Hair follicle dermal papilla cell (primary cell): ENCODE results near the gene HOXC10. TPM values are rescaled to one million over a fixed set of nuclear protein-coding genes. Genes with fewer than 3 reads are reported as not detected.
A peak's percentile ranks its signal among the peaks of the same experiment; 100 is the strongest.

Experiments
- small RNA-seq: library from RNA; depleted of rRNA; stranded (forward); fragments of <200 nt; gene quantifications from one replicate; pipeline ENCODE3, GENCODE V24; 2012
- total RNA-seq: library from RNA; depleted of rRNA; stranded (reverse); fragments of >200 nt; gene quantifications from 2 replicates; pipeline ENCODE4 v1.2.3, GENCODE V29; 2012

HOXC10 gene
- 0.16 TPM in 1 of 2 replicates, not detected in the other for total RNA-seq

GRCh38 chr12:53984901-53985691, at the start of gene HOXC10:
Gene HOXC10 (plus strand): TSS chr12:53985146. CDS start chr12:53985260, 114 bp downstream.

GRCh38 chr12:53938326-53939140, 46.4 kb upstream of the HOXC10 start, which contains the start of gene HOXC13:
Gene HOXC13 (plus strand): TSS chr12:53938831. CDS start chr12:53938907, 76 bp downstream.

GRCh38 chr12:53954694-53955035, 30.3 kb upstream of the HOXC10 start, which contains the start of gene HOXC12:
Gene HOXC12 (plus strand): TSS chr12:53954903. CDS start chr12:53954930, 27 bp downstream.

DNA sequence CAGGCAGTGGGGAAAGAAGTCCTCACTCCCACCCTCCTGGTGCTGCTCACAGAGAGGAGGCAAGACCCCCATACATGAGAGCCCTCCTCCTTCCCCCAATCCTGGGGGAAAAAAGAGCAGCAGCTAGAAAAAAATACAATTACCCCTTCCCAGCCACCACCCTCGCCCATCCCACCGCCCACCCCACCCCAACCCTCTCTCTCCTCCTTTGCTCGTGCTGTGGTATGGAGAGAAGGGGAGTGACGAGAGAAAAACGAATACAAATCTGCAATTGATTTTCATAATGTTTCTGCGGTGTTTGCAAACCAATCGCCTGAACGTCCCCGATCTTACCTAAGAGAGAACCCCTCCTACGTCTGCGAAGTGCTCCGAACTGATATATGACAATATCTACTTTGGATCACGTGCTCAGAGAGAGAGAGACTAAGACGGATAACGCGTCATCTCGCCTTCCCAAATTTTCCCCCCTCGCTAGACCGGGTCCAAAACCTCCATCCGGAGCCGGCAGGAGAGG, 12.2 kb upstream of the HOXC10 start, which contains the start of gene HOXC11:
TSS of gene HOXC11 (plus strand) at position 405 of the 514 bp plus-strand sequence. CDS start 116 bp downstream, outside the sequence.

GRCh38 chr12:53974084-53975063, 10.6 kb upstream of the HOXC10 start, which contains the start of gene HOTAIR:
Gene HOTAIR (minus strand): TSS chr12:53974954.

GRCh38 chr12:54000116-54001114, 15.5 kb downstream of the HOXC10 start, which contains the start of gene HOXC9:
Gene HOXC9 (plus strand): TSS chr12:54000161. CDS start chr12:54000189, 28 bp downstream.

DNA sequence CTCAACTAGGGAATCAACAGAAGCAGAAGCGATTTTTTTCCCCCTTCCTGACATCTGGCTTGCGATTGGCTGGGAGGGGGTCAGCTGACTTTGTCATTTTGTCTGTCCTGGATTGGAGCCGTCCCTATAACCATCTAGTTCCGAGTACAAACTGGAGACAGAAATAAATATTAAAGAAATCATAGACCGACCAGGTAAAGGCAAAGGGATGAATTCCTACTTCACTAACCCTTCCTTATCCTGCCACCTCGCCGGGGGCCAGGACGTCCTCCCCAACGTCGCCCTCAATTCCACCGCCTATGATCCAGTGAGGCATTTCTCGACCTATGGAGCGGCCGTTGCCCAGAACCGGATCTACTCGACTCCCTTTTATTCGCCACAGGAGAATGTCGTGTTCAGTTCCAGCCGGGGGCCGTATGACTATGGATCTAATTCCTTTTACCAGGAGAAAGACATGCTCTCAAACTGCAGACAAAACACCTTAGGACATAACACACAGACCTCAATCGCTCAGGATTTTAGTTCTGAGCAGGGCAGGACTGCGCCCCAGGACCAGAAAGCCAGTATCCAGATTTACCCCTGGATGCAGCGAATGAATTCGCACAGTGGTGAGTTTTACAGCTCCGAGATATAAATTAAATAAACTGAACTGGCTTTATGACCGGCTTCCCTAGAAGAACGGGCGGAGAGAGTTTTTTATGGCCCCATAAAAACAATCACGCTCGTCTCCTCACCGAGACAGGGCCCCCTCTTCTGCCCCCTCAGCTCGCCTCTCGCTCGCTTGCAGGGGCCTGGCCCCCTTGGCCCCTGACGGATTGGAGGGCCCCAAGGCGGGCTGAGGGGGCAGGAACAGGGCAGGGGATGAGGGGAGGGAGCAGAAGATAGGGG, 43.6 kb downstream of the HOXC10 start, which contains the start of gene HOXC6:
TSS of gene HOXC6 (plus strand) at position 127 of the 888 bp plus-strand sequence. CDS start at position 209, 82 bp downstream.

DNA sequence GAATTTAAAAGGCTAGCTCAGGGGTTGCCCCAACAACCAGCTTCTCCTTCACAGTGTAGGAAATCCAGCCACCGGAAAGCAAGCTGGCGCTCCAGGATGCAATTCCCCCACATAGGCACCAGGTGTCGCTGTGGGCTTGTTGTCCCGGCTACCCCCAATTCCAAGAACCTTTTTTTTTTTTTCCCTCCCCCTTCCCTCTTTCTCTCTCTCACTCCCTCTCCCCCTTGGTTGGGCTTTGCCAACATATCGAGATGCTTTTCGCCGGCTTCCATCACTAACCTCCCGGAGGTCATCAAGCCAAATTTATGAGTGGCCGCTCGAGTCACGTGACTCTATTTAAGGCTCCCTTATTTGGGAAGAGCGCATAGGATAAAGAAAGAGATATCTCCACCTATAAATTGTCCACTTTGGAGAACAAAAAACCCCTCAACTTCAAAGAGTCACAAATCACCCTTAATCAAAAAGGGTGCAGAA, 47.7 kb downstream of the HOXC10 start, which contains the start of gene HOXC5:
TSS of gene HOXC5 (plus strand) at position 424 of the 474 bp plus-strand sequence. CDS start 73 bp downstream, outside the sequence.

Small RNAs within 50 kb of the gene (small RNA-seq; reads per million reads assigned to genes)
- gene AC012531.3, result not detected
- gene AC012531.4, result not detected
- not detected for gene HOXC5
- gene MIR196A2, result not detected
- gene MIR615, result 13.9 reads per million, percentile 93 among the genes with 10 or more reads in this experiment
- not detected for gene RF01905
- gene RF01906, result not detected

Other genes starting within 250 kb of the HOXC10 start
- gene CISTR, start 233.2 kb upstream of the HOXC10 start, total RNA-seq, result not detected in 2 replicates
- not detected in 2 replicates for gene HOXC13, start 46.3 kb upstream of the HOXC10 start, total RNA-seq
- not detected in 2 replicates for gene HOXC12, start 30.2 kb upstream of the HOXC10 start, total RNA-seq
- not detected in 2 replicates for gene HOXC11, start 12.0 kb upstream of the HOXC10 start, total RNA-seq
- gene HOTAIR, start 10.2 kb upstream of the HOXC10 start, total RNA-seq, result 0.16 TPM in 1 of 2 replicates, not detected in the other
- gene HOXC9, start 15.0 kb downstream of the HOXC10 start, total RNA-seq, result not detected in 2 replicates
- gene HOXC8, start 23.8 kb downstream of the HOXC10 start, total RNA-seq, result not detected in 2 replicates
- gene HOXC6, start 43.3 kb downstream of the HOXC10 start, total RNA-seq, result 0.24 TPM in 1 of 2 replicates, not detected in the other
- gene HOXC5, start 47.9 kb downstream of the HOXC10 start, total RNA-seq, result 0.12 TPM in 1 of 2 replicates, not detected in the other
- 0.16 and 0.24 TPM in 2 replicates for gene HOXC4, start 68.7 kb downstream of the HOXC10 start, total RNA-seq
- 19.6 and 25.0 TPM in 2 replicates for gene SMUG1, start 203.8 kb downstream of the HOXC10 start, total RNA-seq